Measurements from ENCODE around the gene ZNF439.

DNA sequence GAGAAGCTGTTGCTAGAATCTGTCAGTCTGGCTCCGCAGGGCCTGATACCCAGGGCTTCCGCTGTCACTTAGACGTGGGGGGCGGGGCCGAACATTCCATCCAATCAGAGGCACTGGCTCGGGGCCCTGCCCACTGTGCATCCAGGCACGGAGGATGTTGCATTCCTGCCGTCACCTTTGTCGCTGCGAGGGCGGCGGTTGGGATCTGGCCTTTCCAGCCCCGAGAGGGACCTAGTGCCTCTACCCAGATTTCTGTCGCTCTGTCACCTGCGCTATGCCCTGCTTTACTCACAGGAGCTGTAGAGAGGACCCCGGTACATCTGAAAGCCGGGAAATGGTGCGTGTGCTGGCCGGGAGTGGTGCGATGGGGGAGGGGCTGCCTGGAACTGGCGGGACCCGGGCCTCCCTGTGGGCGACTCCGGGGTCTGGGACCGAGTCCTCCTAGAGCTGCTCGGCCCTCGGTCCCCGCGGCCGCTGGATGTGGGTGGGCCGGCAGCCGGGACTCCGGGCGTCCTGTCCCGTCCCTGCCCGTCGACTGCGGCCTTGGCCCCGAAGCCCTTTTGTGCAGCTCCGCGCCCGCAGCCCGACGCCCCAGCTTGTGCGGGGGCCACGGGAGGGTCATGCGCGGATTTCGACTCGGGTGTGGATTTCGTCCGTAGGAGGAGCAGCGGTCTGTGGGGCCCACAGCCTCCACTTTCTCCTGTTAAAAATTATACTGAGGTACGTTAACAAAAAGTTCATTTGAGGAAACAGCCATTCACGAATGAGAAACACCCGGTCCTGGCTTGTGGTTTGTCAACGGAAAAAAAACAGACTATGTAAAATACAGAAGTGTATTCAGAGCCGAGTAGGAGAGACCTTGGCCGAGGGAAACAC lies at the start of gene ZNF439:
- TF ChIP-seq, protein P1, sequence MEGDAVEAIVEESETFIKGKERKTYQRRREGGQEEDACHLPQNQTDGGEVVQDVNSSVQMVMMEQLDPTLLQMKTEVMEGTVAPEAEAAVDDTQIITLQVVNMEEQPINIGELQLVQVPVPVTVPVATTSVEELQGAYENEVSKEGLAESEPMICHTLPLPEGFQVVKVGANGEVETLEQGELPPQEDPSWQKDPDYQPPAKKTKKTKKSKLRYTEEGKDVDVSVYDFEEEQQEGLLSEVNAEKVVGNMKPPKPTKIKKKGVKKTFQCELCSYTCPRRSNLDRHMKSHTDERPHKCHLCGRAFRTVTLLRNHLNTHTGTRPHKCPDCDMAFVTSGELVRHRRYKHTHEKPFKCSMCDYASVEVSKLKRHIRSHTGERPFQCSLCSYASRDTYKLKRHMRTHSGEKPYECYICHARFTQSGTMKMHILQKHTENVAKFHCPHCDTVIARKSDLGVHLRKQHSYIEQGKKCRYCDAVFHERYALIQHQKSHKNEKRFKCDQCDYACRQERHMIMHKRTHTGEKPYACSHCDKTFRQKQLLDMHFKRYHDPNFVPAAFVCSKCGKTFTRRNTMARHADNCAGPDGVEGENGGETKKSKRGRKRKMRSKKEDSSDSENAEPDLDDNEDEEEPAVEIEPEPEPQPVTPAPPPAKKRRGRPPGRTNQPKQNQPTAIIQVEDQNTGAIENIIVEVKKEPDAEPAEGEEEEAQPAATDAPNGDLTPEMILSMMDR (IDR thresholded peaks at IDR 0.05; ENCODE audit: low read length), result no peak
- TF ChIP-seq EZH2 (IDR thresholded peaks at IDR 0.05; ENCODE audit: borderline replicate concordance, low read length), result no peak
